Measurements from ENCODE around the gene AAGAB.

DNA sequence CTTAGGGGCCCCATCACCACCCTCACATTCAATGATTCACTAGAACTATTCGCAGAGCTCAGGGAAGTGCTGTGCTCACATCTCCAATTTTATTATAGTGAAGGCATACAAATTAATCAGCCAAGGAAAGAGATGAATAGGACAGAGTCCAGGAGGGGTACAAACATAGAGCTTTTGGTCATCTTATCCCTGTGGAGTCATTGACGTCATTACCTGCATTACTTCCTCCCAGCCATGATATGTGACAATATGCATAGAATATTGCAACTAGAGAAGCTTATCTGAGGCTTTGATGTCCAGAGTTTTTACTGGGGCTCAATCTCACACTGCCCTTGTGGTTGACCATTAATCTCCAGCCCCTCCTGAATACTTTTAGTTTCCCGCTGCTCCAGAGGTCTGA is 1.6 kb upstream of the AAGAB start:
- TF ChIP-seq MXI1 (conservative IDR thresholded peaks at IDR 0.05; ENCODE audit: poor library complexity, severe bottlenecking) (no peak), SMC3 (conservative IDR thresholded peaks at IDR 0.05; ENCODE audit: poor library complexity) (no peak)
- TF ChIP-seq, protein P1, sequence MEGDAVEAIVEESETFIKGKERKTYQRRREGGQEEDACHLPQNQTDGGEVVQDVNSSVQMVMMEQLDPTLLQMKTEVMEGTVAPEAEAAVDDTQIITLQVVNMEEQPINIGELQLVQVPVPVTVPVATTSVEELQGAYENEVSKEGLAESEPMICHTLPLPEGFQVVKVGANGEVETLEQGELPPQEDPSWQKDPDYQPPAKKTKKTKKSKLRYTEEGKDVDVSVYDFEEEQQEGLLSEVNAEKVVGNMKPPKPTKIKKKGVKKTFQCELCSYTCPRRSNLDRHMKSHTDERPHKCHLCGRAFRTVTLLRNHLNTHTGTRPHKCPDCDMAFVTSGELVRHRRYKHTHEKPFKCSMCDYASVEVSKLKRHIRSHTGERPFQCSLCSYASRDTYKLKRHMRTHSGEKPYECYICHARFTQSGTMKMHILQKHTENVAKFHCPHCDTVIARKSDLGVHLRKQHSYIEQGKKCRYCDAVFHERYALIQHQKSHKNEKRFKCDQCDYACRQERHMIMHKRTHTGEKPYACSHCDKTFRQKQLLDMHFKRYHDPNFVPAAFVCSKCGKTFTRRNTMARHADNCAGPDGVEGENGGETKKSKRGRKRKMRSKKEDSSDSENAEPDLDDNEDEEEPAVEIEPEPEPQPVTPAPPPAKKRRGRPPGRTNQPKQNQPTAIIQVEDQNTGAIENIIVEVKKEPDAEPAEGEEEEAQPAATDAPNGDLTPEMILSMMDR (IDR thresholded peaks at IDR 0.05; ENCODE audit: poor library complexity, severe bottlenecking), result no peak

All from neural cell (in vitro differentiated cells).